ENCODE data around the gene MTCL1. TPM values are rescaled to one million over a fixed set of nuclear protein-coding genes. Genes with fewer than 3 reads are reported as not detected.
A peak's percentile ranks its signal among the peaks of the same experiment; 100 is the strongest.

The MTCL1 gene
- total RNA-seq, 1 experiment from 2014 or later, result 22.7 TPM

GRCh38 chr18:8800876-8801262, 95.5 kb downstream of the MTCL1 start:
- no peaks in the 10 kb centered on the region for H3K79me2 ChIP-seq (ENCODE audit: insufficient read depth, low read length)
- RAD21 ChIA-PET (ENCODE audit: low non-redundant PET in 1 of 2, low total read pairs in 2 of 2, uncharacterized antibody in 2 of 2, unreplicated experiment in 2 of 2), result no interaction called here
- intact Hi-C loops (cut with micrococcal nuclease), result loop anchor here (5.0 to 10.0 kb wide), 2 partner anchors 56 to 181 kb away; no protein-coding TSS in a partner anchor
- no peak for TF ChIP-seq ZNF274 (IDR thresholded peaks at IDR 0.05; ENCODE audit: low read depth, low read length)
- BruUV-seq (replicated peaks), result no TSS peak
- H3K9ac ChIP-seq (ENCODE audit: low read length), result peak overlapping the region; percentile 54
- 0 out of 4 replicates have a peak overlapping the region, but pooled peaks of 1 of the 2 experiments have one; percentile 32 for H3K4me3 ChIP-seq (replicated peaks in 1 of 2; ENCODE audit: low read depth in 1 of 2, low read length in 2 of 2)
- H2AFZ ChIP-seq (ENCODE audit: low read depth, low read length, poor library complexity, severe bottlenecking), result no peak overlapping the region
- POLR2A ChIA-PET, result no interaction called here
- peak overlapping the region; percentile 75 for H3K27ac ChIP-seq (ENCODE audit: low read depth, low read length)
- no peaks in the 10 kb centered on the region for H3K9me2 ChIP-seq (ENCODE audit: insufficient read depth)
- H3K4me1 ChIP-seq (ENCODE audit: control insufficient read depth in 1 of 2, insufficient read depth in 2 of 2, low read length in 2 of 2), result peaks cover 59 to 70% of the 10 kb centered on the region in 2 experiments
- no peak for DNase-seq (ENCODE audit: low read depth, low spot score)
- CTCF ChIA-PET, result interaction anchor here (1.0 to 1.6 kb wide), 2 partner anchors 104 to 178 kb away, joined by 4 to 5 read pairs; no protein-coding TSS in a partner anchor
- H4K20me1 ChIP-seq (ENCODE audit: insufficient read depth), result no peaks in the 10 kb centered on the region
- peak overlapping the region; percentile 70 for H3K4me2 ChIP-seq (ENCODE audit: low read length)
- H3K9me3 ChIP-seq (ENCODE audit: control insufficient read depth in 1 of 2, insufficient read depth in 1 of 2, low read depth in 1 of 2, low read length in 2 of 2), result no peaks in the 10 kb centered on the region
- H3K36me3 ChIP-seq (ENCODE audit: control insufficient read depth in 1 of 2, insufficient read depth in 2 of 2, low read length in 2 of 2), result no peaks in the 10 kb centered on the region
- ATAC-seq, result peak; percentile 61
- no peaks in the 10 kb centered on the region for H3K27me3 ChIP-seq (ENCODE audit: insufficient read depth, low read length)

- intact Hi-C loops (cut with micrococcal nuclease), result loop anchor here (5.0 to 10.0 kb wide), 2 partner anchors 57 to 181 kb away; no protein-coding TSS in a partner anchor
- no peaks in the 10 kb centered on the region for H3K36me3 ChIP-seq (ENCODE audit: control insufficient read depth in 1 of 2, insufficient read depth in 2 of 2, low read length in 2 of 2)
- H3K4me2 ChIP-seq (ENCODE audit: low read length), result peak overlapping the region; percentile 70
- CTCF ChIA-PET, result interaction anchor here (1.6 kb wide), 1 partner anchor 104 kb away, joined by 4 read pairs; no protein-coding TSS in a partner anchor
- H3K9ac ChIP-seq (ENCODE audit: low read length), result peak overlapping the region; percentile 54
- TF ChIP-seq ZNF274 (IDR thresholded peaks at IDR 0.05; ENCODE audit: low read depth, low read length) (no peak), RAD21 (IDR thresholded peaks at IDR 0.05; ENCODE audit: low read depth) (no peak), FOSL1 (IDR thresholded peaks at IDR 0.05; ENCODE audit: low read depth) (no peak), EZH2 (IDR thresholded peaks at IDR 0.05) (no peak), EZH2phosphoT487 (IDR thresholded peaks at IDR 0.05; ENCODE audit: borderline replicate concordance) (no peak), YY1 (IDR thresholded peaks at IDR 0.05; ENCODE audit: extremely low read depth, insufficient replicate concordance, low read depth, low read length) (no peak), POLR2AphosphoS5 (IDR thresholded peaks at IDR 0.05; ENCODE audit: low read depth, low read length) (no peak), SIN3A (IDR thresholded peaks at IDR 0.05; ENCODE audit: low read depth) (no peak), EGR1 (IDR thresholded peaks at IDR 0.05; ENCODE audit: low read depth) (no peak), CEBPB (IDR thresholded peaks at IDR 0.05; ENCODE audit: low read depth) (no peak), JUND (IDR thresholded peaks at IDR 0.05) (no peak), ZFX (IDR thresholded peaks at IDR 0.05) (no peak), CTCF (IDR thresholded peaks at IDR 0.05 in 2 of 3, conservative IDR thresholded peaks at IDR 0.05 in 1 of 3; ENCODE audit: borderline replicate concordance in 1 of 3, insufficient read depth in 1 of 3, low read depth in 2 of 3, low read length in 2 of 3) (no peak), CBX3 (IDR thresholded peaks at IDR 0.05; ENCODE audit: low read depth) (no peak), TCF7L2 (IDR thresholded peaks at IDR 0.05; ENCODE audit: borderline replicate concordance, extremely low read depth, insufficient read depth, insufficient read length) (no peak), SRF (IDR thresholded peaks at IDR 0.05; ENCODE audit: low read depth) (no peak), SP1 (IDR thresholded peaks at IDR 0.05; ENCODE audit: low read depth) (no peak), MAX (IDR thresholded peaks at IDR 0.05) (no peak)
- H3K79me2 ChIP-seq (ENCODE audit: insufficient read depth, low read length), result no peaks in the 10 kb centered on the region
- H3K9me3 ChIP-seq (ENCODE audit: control insufficient read depth in 1 of 2, insufficient read depth in 1 of 2, low read depth in 1 of 2, low read length in 2 of 2), result no peaks in the 10 kb centered on the region
- 0 out of 4 replicates have a peak overlapping the region, but pooled peaks of 1 of the 2 experiments have one; percentile 32 for H3K4me3 ChIP-seq (replicated peaks in 1 of 2; ENCODE audit: low read depth in 1 of 2, low read length in 2 of 2)
- RAD21 ChIA-PET (ENCODE audit: low non-redundant PET in 1 of 2, low total read pairs in 2 of 2, uncharacterized antibody in 2 of 2, unreplicated experiment in 2 of 2), result no interaction called here
- peaks cover 57 to 65% of the 10 kb centered on the region in 2 experiments for H3K4me1 ChIP-seq (ENCODE audit: control insufficient read depth in 1 of 2, insufficient read depth in 2 of 2, low read length in 2 of 2)
- ATAC-seq (peak; percentile 12; the same call in 1 of the 2 replicates), DNase-seq (ENCODE audit: low read depth, low spot score) (no peak)
- no peaks in the 10 kb centered on the region for H3K27me3 ChIP-seq (ENCODE audit: insufficient read depth, low read length)
- no peak overlapping the region for H2AFZ ChIP-seq (ENCODE audit: low read depth, low read length, poor library complexity, severe bottlenecking)
- no peaks in the 10 kb centered on the region for H4K20me1 ChIP-seq (ENCODE audit: insufficient read depth)
- H3K9me2 ChIP-seq (ENCODE audit: insufficient read depth), result no peaks in the 10 kb centered on the region
- peak overlapping the region; percentile 75 for H3K27ac ChIP-seq (ENCODE audit: low read depth, low read length)
- POLR2A ChIA-PET, result no interaction called here
- BruUV-seq (replicated peaks), result no TSS peak
Measured at GRCh38 chr18:8801263-8801901, 96.0 kb downstream of the MTCL1 start.

Measured in HCT116 (cell line).